ENCODE data around the gene XDH.

XDH gene

GRCh38 chr2:31314761-31315160, 99.8 kb downstream of the XDH start:
- in situ Hi-C loops (cut with MboI; ENCODE audit: low pct_unique_long_range_greater_than_20kb, low sequenced_read_pairs) = no loop called here
- DNase-seq = no peak

- DNase-seq = no peak
- in situ Hi-C loops (cut with MboI; ENCODE audit: low pct_unique_long_range_greater_than_20kb, low sequenced_read_pairs) = no loop called here
These were observed 101.6 kb downstream of the XDH start for GRCh38 chr2:31312898-31313297.

DNA sequence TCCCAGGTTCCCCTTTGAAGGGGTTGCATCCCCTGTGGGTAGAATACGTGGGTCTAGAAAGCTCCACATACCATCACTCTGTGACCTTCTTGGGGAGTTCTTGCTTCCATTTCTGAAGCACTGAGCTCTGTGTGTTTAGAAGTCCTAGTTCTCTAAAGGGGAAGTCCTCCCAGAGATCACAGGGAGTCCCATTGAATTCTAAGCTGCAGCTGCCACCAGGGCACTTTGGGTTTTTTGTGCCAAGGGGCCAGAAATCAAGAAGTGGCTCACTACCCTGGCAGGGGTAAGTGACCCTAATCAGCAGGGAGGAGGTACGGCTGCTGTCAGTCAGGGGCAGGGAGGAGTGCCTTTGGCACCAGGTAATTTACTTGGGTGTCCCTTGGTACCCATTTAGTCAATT, 109.7 kb downstream of the XDH start:
- DNase-seq = no peak
- in situ Hi-C loops (cut with MboI; ENCODE audit: low pct_unique_long_range_greater_than_20kb, low sequenced_read_pairs) = no loop called here

- DNase-seq = no peak
- in situ Hi-C loops (cut with MboI; ENCODE audit: low pct_unique_long_range_greater_than_20kb, low sequenced_read_pairs) = no loop called here
These were observed 111.5 kb downstream of the XDH start for GRCh38 chr2:31302940-31303563.

- in situ Hi-C loops (cut with MboI; ENCODE audit: low pct_unique_long_range_greater_than_20kb, low sequenced_read_pairs) = no loop called here
- no peak for DNase-seq
These were observed 114.2 kb downstream of the XDH start for GRCh38 chr2:31300309-31300708.

GRCh38 chr2:31299547-31299946, 115.0 kb downstream of the XDH start:
- in situ Hi-C loops (cut with MboI; ENCODE audit: low pct_unique_long_range_greater_than_20kb, low sequenced_read_pairs) = no loop called here
- no peak for DNase-seq

- in situ Hi-C loops (cut with MboI; ENCODE audit: low pct_unique_long_range_greater_than_20kb, low sequenced_read_pairs) = no loop called here
- peak; percentile 48 for DNase-seq
These were observed 116.8 kb downstream of the XDH start for GRCh38 chr2:31297751-31298150.

GRCh38 chr2:31296641-31297287, 117.8 kb downstream of the XDH start:
- DNase-seq = no peak
- in situ Hi-C loops (cut with MboI; ENCODE audit: low pct_unique_long_range_greater_than_20kb, low sequenced_read_pairs) = no loop called here

DNA sequence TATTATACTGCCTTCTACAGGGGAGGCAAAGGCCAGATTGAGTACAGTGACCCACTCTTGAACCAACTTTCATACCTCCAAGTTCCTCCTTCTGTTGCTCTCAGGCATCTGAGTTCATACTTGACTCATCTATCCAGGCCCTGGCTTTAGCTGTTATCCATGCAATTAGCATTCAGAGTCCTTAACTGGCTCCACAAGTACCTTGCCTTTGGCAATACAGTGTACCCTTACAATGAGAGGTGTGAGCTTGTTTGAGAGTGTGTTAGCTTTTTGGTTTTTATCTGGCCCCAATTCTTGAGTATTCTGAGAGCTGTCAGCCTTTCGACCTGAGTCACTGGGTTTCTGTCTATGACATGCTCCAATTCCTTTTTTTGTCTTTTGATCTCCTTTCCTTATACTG, 120.3 kb downstream of the XDH start:
- in situ Hi-C loops (cut with MboI; ENCODE audit: low pct_unique_long_range_greater_than_20kb, low sequenced_read_pairs) = no loop called here
- DNase-seq = no peak

DNA sequence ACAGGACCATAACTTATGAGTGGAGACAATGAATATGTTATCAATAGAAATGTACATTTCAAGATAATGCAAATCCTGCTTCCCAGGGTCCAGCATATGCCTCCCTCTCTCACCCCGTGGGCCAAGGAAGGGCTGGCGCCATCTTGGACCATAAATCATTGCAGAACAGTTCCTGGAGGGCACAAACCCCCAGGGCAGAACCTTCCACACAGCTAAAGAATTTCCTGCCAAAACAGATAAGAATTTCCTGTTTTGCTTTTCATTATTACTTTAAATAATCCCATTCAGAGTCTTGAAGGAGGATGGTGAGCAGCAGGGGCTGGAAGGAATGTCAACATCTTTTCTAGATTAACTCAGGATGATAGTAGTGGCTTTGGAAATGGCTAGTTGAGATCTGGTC, 126.9 kb downstream of the XDH start:
- in situ Hi-C loops (cut with MboI; ENCODE audit: low pct_unique_long_range_greater_than_20kb, low sequenced_read_pairs) = no loop called here

DNA sequence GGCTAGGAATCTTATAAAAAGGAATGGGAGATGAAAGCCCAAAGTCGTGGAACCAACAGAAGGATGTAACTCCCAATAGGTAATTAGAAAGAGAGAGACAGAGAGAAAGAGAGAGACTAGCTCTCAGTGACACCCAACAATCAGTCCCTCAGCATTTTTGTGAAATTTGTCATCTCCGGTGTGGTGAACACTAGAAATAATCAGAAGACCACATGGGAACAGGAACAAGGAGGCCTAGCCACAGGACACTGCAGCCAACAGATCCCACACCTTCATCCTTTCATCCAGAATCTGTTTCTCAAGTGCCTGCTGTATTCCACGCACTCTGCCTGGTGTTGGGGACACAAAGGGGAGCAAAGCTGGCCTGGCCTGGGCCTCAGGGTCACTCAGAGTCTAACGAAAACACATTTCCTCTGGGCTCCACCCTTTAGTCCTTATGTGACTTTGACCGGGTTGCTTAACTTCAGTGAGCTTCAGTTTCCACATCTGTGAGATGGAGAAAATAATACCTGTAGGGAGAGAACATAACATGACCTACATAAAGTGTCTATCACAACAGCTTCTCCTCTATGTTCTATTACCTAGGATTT, 127.5 kb downstream of the XDH start:
- DNase-seq = no peak
- in situ Hi-C loops (cut with MboI; ENCODE audit: low pct_unique_long_range_greater_than_20kb, low sequenced_read_pairs) = no loop called here

More for the DNA sequence above, 126.9 kb downstream of the XDH start:
- DNase-seq = no peak

- DNase-seq = no peak
- in situ Hi-C loops (cut with MboI; ENCODE audit: low pct_unique_long_range_greater_than_20kb, low sequenced_read_pairs) = no loop called here
These were observed 128.3 kb downstream of the XDH start for GRCh38 chr2:31286230-31286629.
